NCI-H2107 treated with DMSO at 0.1 percent for 48 hours (cell line): Measurements from ENCODE around the gene SH3TC1.

Source experiments
- DNase-seq: peaks from one replicate; lab custom pipeline; 2025; ENCODE audit not compliant: unreplicated experiment; lab: John Stamatoyannopoulos, UW

Gene SH3TC1

GRCh38 chr4:8180310-8181093 is 18.6 kb upstream of the SH3TC1 start:
- DNase-seq, result no peak

- no peak for DNase-seq
These were observed 18.0 kb upstream of the SH3TC1 start for GRCh38 chr4:8181119-8181518.

- no peak for DNase-seq
These were observed 17.2 kb upstream of the SH3TC1 start for GRCh38 chr4:8181844-8182243.

GRCh38 chr4:8182294-8182693 is 16.8 kb upstream of the SH3TC1 start:
- no peak for DNase-seq

- no peak for DNase-seq
These were observed 16.0 kb upstream of the SH3TC1 start for GRCh38 chr4:8182858-8183725.

GRCh38 chr4:8184061-8184460 is 15.0 kb upstream of the SH3TC1 start:
- no peak for DNase-seq

GRCh38 chr4:8185295-8185694 is 13.8 kb upstream of the SH3TC1 start:
- peak; percentile 32 for DNase-seq

- no peak for DNase-seq
These were observed 13.2 kb upstream of the SH3TC1 start for GRCh38 chr4:8185930-8186329.

GRCh38 chr4:8188085-8188484 is 11.0 kb upstream of the SH3TC1 start:
- no peak for DNase-seq

- peak; percentile 81 for DNase-seq
These were observed 10.1 kb upstream of the SH3TC1 start for GRCh38 chr4:8188743-8189550.

GRCh38 chr4:8189551-8190466 is 9.3 kb upstream of the SH3TC1 start:
- DNase-seq, result no peak

GRCh38 chr4:8191136-8191747 is 7.8 kb upstream of the SH3TC1 start:
- no peak for DNase-seq

- peak; percentile 4 for DNase-seq
These were observed 6.0 kb upstream of the SH3TC1 start for GRCh38 chr4:8192748-8193738.

- DNase-seq, result no peak
These were observed 4.5 kb upstream of the SH3TC1 start for GRCh38 chr4:8194306-8195242.

GRCh38 chr4:8195431-8195830 is 3.7 kb upstream of the SH3TC1 start:
- DNase-seq, result no peak

GRCh38 chr4:8195841-8196458 is 3.1 kb upstream of the SH3TC1 start:
- DNase-seq, result no peak

- no peak for DNase-seq
These were observed 1.6 kb upstream of the SH3TC1 start for GRCh38 chr4:8197521-8197920.
